HG03280 (cell line): ENCODE measurements around the gene CNNM1.

Source experiments
- ATAC-seq: cut with Tn5 transposase; IDR thresholded peaks from one replicate; pipeline ENCODE4 v1.9.1; 2021; ENCODE audit warnings: mild to moderate bottlenecking, moderate library complexity; ENCODE audit not compliant: unreplicated experiment

The CNNM1 gene

GRCh38 chr10:99337311-99337811 lies 8.2 kb downstream of the CNNM1 start:
- no peak for ATAC-seq

- no peak for ATAC-seq
Observed at GRCh38 chr10:99337901-99338300, 8.7 kb downstream of the CNNM1 start.

GRCh38 chr10:99339077-99339476 lies 9.9 kb downstream of the CNNM1 start:
- no peak for ATAC-seq

- ATAC-seq = no peak
Observed at GRCh38 chr10:99339563-99340047, 10.4 kb downstream of the CNNM1 start.

- no peak for ATAC-seq
Observed at GRCh38 chr10:99340650-99341049, 11.5 kb downstream of the CNNM1 start.

- no peak for ATAC-seq
Observed at GRCh38 chr10:99341248-99341647, 12.1 kb downstream of the CNNM1 start.

- ATAC-seq = no peak
Observed at GRCh38 chr10:99341860-99342490, 12.8 kb downstream of the CNNM1 start.

- ATAC-seq = no peak
Observed at GRCh38 chr10:99343262-99343661, 14.1 kb downstream of the CNNM1 start.

GRCh38 chr10:99344715-99345114 lies 15.6 kb downstream of the CNNM1 start:
- ATAC-seq = no peak

GRCh38 chr10:99345350-99345749 lies 16.2 kb downstream of the CNNM1 start:
- no peak for ATAC-seq

- ATAC-seq = no peak
Observed at GRCh38 chr10:99346247-99346646, 17.1 kb downstream of the CNNM1 start.

GRCh38 chr10:99347672-99348071 lies 18.5 kb downstream of the CNNM1 start:
- no peak for ATAC-seq

GRCh38 chr10:99353182-99353581 lies 24.0 kb downstream of the CNNM1 start:
- no peak for ATAC-seq

GRCh38 chr10:99357691-99358090 lies 28.5 kb downstream of the CNNM1 start:
- ATAC-seq = no peak

- ATAC-seq = no peak
Observed at GRCh38 chr10:99358101-99358500, 28.9 kb downstream of the CNNM1 start.

GRCh38 chr10:99360934-99361333 lies 31.8 kb downstream of the CNNM1 start:
- no peak for ATAC-seq

- no peak for ATAC-seq
Observed at GRCh38 chr10:99364125-99364524, 35.0 kb downstream of the CNNM1 start.

- no peak for ATAC-seq
Observed at GRCh38 chr10:99365311-99365710, 36.2 kb downstream of the CNNM1 start.

GRCh38 chr10:99365736-99366135 lies 36.6 kb downstream of the CNNM1 start:
- ATAC-seq = no peak

GRCh38 chr10:99366666-99367065 lies 37.5 kb downstream of the CNNM1 start:
- no peak for ATAC-seq

- no peak for ATAC-seq
Observed at GRCh38 chr10:99368646-99369045, 39.5 kb downstream of the CNNM1 start.

GRCh38 chr10:99369126-99369525 lies 40.0 kb downstream of the CNNM1 start:
- ATAC-seq = no peak

- no peak for ATAC-seq
Observed at GRCh38 chr10:99369551-99369950, 40.4 kb downstream of the CNNM1 start.
